ENCODE measurements around the gene CRK. TPM values are rescaled to one million over a fixed set of nuclear protein-coding genes. Genes with fewer than 3 reads are reported as not detected.
A peak's percentile ranks its signal among the peaks of the same experiment; 100 is the strongest.

CRK gene
- total and polyA plus RNA-seq, 5 donors from 2014 or later, result 15.3 to 33.0 (median 24.9) TPM

DNA sequence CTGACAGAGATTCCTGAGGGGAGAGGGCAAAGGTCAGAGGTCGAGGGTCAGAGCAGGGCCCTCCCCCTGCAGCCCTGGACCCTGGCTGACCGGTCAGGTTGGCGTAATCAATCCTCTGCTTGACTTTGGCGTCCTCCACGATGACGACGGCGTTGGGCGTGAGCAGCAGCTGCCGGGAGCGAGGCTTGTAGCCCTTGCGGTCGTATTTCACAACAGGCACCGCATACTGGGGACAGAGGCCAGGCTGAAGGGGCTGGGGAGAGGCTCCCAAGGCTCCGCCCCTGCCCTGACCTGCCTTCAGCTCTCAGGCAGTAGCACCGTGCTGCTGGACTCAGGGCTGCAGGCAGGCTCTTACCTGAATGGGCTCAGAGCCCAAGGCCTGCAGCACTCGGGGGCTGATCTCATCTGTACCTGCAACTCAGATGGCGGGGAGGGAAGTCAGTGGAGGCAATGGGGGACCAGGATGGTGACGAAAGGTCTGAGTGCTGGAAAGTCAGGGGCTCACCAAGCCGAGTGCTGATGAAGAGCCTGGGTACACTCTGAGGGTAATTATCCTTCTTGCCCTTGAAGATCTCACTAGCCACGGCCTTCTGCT lies 12.0 kb upstream of the CRK start:
- H3K4me3 Mint-ChIP-seq, result no peak overlapping the region
- ATAC-seq (ENCODE audit: low read depth in 2 of 2) (no peak), DNase-seq (no peak)
- Histone ChIP-seq H3K9me3 (ENCODE audit: control insufficient read depth in 2 of 2, low read length in 2 of 2) (no peaks in the 10 kb centered on the region), H3K4me1 (ENCODE audit: control insufficient read depth, insufficient read depth, low read length, poor library complexity, severe bottlenecking) (peaks cover 6% of the 10 kb centered on the region), H3K4me3 (ENCODE audit: low read depth, low read length) (no peak overlapping the region), H3K27me3 (ENCODE audit: control insufficient read depth, insufficient read depth, low read length) (no peaks in the 10 kb centered on the region), H3K27ac (ENCODE audit: insufficient read depth, low read length, poor library complexity, severe bottlenecking) (no peak overlapping the region), H3K36me3 (ENCODE audit: control insufficient read depth, insufficient read depth, low read length) (peaks cover 13% of the 10 kb centered on the region)
- peaks cover 11% of the 10 kb centered on the region for H3K36me3 Mint-ChIP-seq
- no peaks in the 10 kb centered on the region for H3K27me3 Mint-ChIP-seq
- peaks cover 0 to 16% (median 9%) of the 10 kb centered on the region in 4 donors for H3K4me1 Mint-ChIP-seq
- H3K27ac Mint-ChIP-seq, result no peak overlapping the region
- H3K9me3 Mint-ChIP-seq, result peaks cover 0 to 2% (median 0%) of the 10 kb centered on the region in 7 donors

DNA sequence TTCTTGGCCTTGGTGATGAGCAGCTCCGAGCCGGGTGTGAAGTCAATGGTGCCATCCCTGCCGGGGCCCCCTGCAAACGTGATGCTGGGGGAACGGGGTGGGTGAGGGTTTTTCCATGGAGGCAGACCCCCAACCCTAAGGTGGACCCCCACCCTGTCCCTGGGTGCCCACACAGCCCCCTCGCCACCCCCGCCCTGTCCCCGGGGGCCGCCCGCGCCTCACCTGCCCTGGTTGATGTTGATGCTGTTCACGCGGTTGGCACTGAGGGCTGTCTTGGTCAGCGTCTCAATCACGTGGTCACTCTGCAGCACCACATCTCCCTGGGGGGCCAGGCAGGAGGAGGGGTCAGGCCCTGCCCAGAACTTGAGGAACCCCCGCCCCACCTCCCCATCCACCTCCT lies 11.2 kb upstream of the CRK start:
- no peaks in the 10 kb centered on the region for H3K27me3 Mint-ChIP-seq
- peaks cover 0 to 2% (median 0%) of the 10 kb centered on the region in 7 donors for H3K9me3 Mint-ChIP-seq
- no peaks in the 10 kb centered on the region for H3K9me3 ChIP-seq (ENCODE audit: control insufficient read depth in 2 of 2, low read length in 2 of 2)
- H3K4me1 ChIP-seq (ENCODE audit: control insufficient read depth, insufficient read depth, low read length, poor library complexity, severe bottlenecking), result peaks cover 14% of the 10 kb centered on the region
- no peak for ATAC-seq (ENCODE audit: low read depth in 2 of 2)
- no peak overlapping the region for H3K27ac ChIP-seq (ENCODE audit: insufficient read depth, low read length, poor library complexity, severe bottlenecking)
- peaks cover 11% of the 10 kb centered on the region for H3K36me3 Mint-ChIP-seq
- peaks cover 0 to 18% (median 15%) of the 10 kb centered on the region in 4 donors for H3K4me1 Mint-ChIP-seq
- H3K4me3 Mint-ChIP-seq, result no peak overlapping the region
- no peak overlapping the region for H3K27ac Mint-ChIP-seq
- no peak for DNase-seq
- no peak overlapping the region for H3K4me3 ChIP-seq (ENCODE audit: low read depth, low read length)
- peaks cover 13% of the 10 kb centered on the region for H3K36me3 ChIP-seq (ENCODE audit: control insufficient read depth, insufficient read depth, low read length)
- no peaks in the 10 kb centered on the region for H3K27me3 ChIP-seq (ENCODE audit: control insufficient read depth, insufficient read depth, low read length)

DNA sequence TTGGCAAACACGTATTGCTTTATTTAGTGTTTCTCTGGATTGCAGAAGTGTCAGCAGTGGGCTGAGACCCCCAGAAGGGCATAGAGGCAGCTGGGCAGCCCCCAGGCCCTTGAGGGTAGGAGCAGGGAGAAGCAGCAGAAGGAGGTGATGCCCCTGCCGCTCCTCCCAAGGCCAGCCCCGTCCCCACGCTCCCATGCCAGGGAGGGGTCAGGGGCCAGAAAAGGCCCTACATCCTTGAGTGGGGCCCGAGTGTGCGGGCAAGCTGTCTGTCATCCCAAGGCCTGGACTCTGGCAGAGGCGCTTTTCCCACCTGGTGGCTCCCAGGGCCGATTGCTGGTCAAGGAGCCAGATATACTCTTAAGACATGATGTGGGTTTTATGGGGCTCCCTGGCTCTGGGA lies 8.2 kb upstream of the CRK start:
- Histone ChIP-seq H3K4me1 (ENCODE audit: control insufficient read depth, insufficient read depth, low read length, poor library complexity, severe bottlenecking) (peaks cover 25% of the 10 kb centered on the region), H3K36me3 (ENCODE audit: control insufficient read depth, insufficient read depth, low read length) (peaks cover 3% of the 10 kb centered on the region), H3K27me3 (ENCODE audit: control insufficient read depth, insufficient read depth, low read length) (peaks cover 2% of the 10 kb centered on the region), H3K4me3 (ENCODE audit: low read depth, low read length) (no peak overlapping the region), H3K9me3 (ENCODE audit: control insufficient read depth in 2 of 2, low read length in 2 of 2) (no peaks in the 10 kb centered on the region), H3K27ac (ENCODE audit: insufficient read depth, low read length, poor library complexity, severe bottlenecking) (no peak overlapping the region)
- DNase-seq, result no peak
- H3K36me3 Mint-ChIP-seq, result peaks cover 7% of the 10 kb centered on the region
- H3K4me3 Mint-ChIP-seq, result peak overlapping the region in 2 of 4 donors; percentile 66 to 70
- no peak overlapping the region for H3K27ac Mint-ChIP-seq
- peaks cover 0 to 37% (median 23%) of the 10 kb centered on the region in 4 donors for H3K4me1 Mint-ChIP-seq
- peaks cover 0 to 4% (median 0%) of the 10 kb centered on the region in 7 donors for H3K9me3 Mint-ChIP-seq
- H3K27me3 Mint-ChIP-seq, result peaks cover 4% of the 10 kb centered on the region
- no peak for ATAC-seq (ENCODE audit: low read depth in 2 of 2)

DNA sequence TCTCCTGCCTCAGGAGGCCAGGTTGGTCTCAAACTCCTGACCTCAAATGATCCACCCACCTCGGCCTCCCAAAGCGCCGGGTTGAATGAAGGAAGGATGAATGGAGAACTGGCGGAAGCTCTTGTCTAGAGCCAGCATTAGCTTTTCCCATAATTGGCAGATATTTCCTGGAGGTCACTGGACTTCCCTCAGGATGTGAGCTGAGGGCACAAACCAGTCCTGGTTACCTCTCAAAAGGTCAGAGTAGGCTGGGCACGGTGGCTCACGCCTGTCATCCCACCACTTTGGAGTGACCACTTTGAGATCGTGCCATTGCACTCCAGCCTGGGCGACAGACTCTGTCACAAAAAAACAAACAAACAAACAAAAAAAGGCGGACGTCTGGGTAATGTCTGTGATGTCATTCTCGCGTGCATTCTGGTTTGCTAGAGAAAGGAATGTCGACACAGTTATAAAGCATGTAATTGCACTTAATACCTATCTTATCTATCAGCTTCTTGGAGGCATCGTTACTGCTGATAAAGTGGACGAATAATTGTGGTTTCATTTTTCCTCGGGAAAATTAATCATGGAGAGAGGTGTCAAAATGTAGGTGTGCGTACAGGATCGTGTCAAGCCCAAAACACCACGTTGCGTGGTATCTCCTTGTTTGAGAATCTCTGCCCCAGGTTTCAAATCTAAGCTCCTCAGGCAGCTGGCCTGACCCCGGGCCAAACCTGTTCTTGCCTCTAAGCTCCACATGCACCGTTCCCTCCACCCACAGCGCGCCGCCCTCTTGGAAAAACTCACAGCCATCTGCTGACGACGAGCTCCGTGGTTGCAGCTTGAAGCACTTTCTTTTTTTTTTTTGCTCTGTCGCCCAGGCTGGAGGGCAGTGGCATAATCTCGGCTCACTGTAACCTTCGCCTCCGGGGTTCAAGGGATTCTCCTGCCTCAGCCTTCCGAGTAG lies 6.4 kb upstream of the CRK start:
- peak overlapping the region; percentile 32 for H3K4me3 ChIP-seq (ENCODE audit: low read depth, low read length)
- Mint-ChIP-seq H3K27ac (peak overlapping the region; percentile 84 to 90 (median 86)), H3K36me3 (no peaks in the 10 kb centered on the region), H3K4me3 (peak overlapping the region; percentile 70 to 87 (median 76)), H3K9me3 (peaks cover 0 to 4% (median 0%) of the 10 kb centered on the region in 7 donors), H3K27me3 (peaks cover 8% of the 10 kb centered on the region), H3K4me1 (peaks cover 0 to 40% (median 22%) of the 10 kb centered on the region in 4 donors)
- H3K27ac ChIP-seq (ENCODE audit: insufficient read depth, low read length, poor library complexity, severe bottlenecking), result peak overlapping the region; percentile 42
- ATAC-seq (ENCODE audit: low read depth in 2 of 2) (no peak), DNase-seq (no peak)
- no peaks in the 10 kb centered on the region for H3K9me3 ChIP-seq (ENCODE audit: control insufficient read depth in 2 of 2, low read length in 2 of 2)
- peaks cover 2% of the 10 kb centered on the region for H3K27me3 ChIP-seq (ENCODE audit: control insufficient read depth, insufficient read depth, low read length)
- H3K36me3 ChIP-seq (ENCODE audit: control insufficient read depth, insufficient read depth, low read length), result no peaks in the 10 kb centered on the region
- H3K4me1 ChIP-seq (ENCODE audit: control insufficient read depth, insufficient read depth, low read length, poor library complexity, severe bottlenecking), result peaks cover 25% of the 10 kb centered on the region

DNA sequence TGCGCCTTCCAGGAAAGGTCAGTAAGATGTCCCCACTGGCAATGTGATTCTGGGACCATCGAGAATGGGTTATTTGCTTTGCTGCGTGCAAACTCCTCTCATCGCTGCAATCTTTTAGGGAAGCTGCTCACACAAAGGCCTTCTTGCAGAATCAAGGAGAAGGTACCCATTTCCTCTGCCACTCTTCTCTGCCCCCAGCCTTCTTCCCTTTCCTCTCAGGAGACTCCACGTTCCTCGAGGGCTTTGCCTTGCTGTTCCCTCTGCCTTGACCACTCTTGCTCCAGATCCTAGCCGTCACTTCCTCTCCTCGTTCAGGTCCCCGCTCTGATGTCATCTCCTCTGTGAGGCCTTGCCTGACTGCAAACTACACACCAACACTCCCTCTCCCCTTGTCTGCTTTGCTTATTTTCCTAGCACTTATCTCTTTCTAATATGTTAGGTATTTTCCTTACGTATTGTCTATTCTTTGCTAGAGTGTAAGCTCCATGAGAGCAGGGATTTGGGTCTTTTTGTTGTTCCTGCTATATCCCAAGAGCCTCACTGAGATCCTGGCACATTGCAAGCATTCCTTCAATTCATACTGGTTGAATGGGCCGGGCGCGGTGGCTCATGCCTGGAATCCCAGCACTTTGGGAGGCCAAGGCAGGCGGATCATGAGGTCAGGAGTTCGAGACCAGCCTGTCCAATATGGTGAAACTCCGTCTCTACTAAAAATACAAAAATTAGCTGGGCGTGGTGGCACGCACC lies 5.3 kb upstream of the CRK start:
- Histone ChIP-seq H3K9me3 (ENCODE audit: control insufficient read depth in 2 of 2, low read length in 2 of 2) (no peaks in the 10 kb centered on the region), H3K27ac (ENCODE audit: insufficient read depth, low read length, poor library complexity, severe bottlenecking) (no peak overlapping the region), H3K27me3 (ENCODE audit: control insufficient read depth, insufficient read depth, low read length) (peaks cover 2% of the 10 kb centered on the region), H3K36me3 (ENCODE audit: control insufficient read depth, insufficient read depth, low read length) (no peaks in the 10 kb centered on the region), H3K4me1 (ENCODE audit: control insufficient read depth, insufficient read depth, low read length, poor library complexity, severe bottlenecking) (peaks cover 31% of the 10 kb centered on the region), H3K4me3 (ENCODE audit: low read depth, low read length) (no peak overlapping the region)
- Mint-ChIP-seq H3K36me3 (no peaks in the 10 kb centered on the region), H3K27me3 (peaks cover 9% of the 10 kb centered on the region), H3K9me3 (peaks cover 0 to 4% (median 0%) of the 10 kb centered on the region in 7 donors), H3K4me1 (peaks cover 4 to 49% (median 25%) of the 10 kb centered on the region in 4 donors), H3K27ac (peak overlapping the region in 2 of 3 donors; percentile 47 to 59), H3K4me3 (peak overlapping the region in 2 of 4 donors; percentile 65 to 80)
- ATAC-seq (ENCODE audit: low read depth in 2 of 2), result no peak
- no peak for DNase-seq

DNA sequence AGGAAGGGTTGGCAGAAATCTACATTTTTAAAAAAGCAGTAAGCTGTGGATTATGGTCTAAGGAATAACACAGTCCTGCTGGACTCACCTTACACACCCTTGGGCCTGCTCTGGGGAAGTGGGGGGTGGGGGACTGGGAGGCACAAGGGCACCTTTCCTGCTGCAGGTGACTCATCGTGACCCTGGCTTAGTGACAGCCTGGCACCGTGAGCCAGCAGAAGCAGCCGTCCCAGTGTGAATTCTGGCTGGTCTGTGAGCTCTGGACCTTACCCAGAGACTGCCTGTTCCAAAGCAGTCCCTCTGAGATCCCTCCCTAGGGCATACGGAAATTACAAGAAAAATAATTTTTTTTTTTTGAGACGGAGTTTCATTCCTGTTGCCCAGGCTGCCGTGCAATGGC lies 4.2 kb upstream of the CRK start:
- DNase-seq (no peak), ATAC-seq (ENCODE audit: low read depth in 2 of 2) (no peak)
- peaks cover 4 to 51% (median 26%) of the 10 kb centered on the region in 4 donors for H3K4me1 Mint-ChIP-seq
- no peak overlapping the region for H3K27ac ChIP-seq (ENCODE audit: insufficient read depth, low read length, poor library complexity, severe bottlenecking)
- peak overlapping the region in 1 of 4 donors; percentile 89 for H3K4me3 Mint-ChIP-seq
- H3K36me3 ChIP-seq (ENCODE audit: control insufficient read depth, insufficient read depth, low read length), result no peaks in the 10 kb centered on the region
- peaks cover 2% of the 10 kb centered on the region for H3K27me3 ChIP-seq (ENCODE audit: control insufficient read depth, insufficient read depth, low read length)
- H3K4me3 ChIP-seq (ENCODE audit: low read depth, low read length), result no peak overlapping the region
- H3K9me3 Mint-ChIP-seq, result peaks cover 0 to 4% (median 0%) of the 10 kb centered on the region in 7 donors
- H3K27me3 Mint-ChIP-seq, result peaks cover 9% of the 10 kb centered on the region
- H3K4me1 ChIP-seq (ENCODE audit: control insufficient read depth, insufficient read depth, low read length, poor library complexity, severe bottlenecking), result peaks cover 34% of the 10 kb centered on the region
- no peak overlapping the region for H3K27ac Mint-ChIP-seq
- H3K36me3 Mint-ChIP-seq, result no peaks in the 10 kb centered on the region
- H3K9me3 ChIP-seq (ENCODE audit: control insufficient read depth in 2 of 2, low read length in 2 of 2), result no peaks in the 10 kb centered on the region

GRCh38 chr17:1455291-1455796 lies 688 bp downstream of the CRK start:
- DNase-seq, result peak; percentile 18 to 66 (median 19)
- ATAC-seq (ENCODE audit: low read depth in 2 of 2), result no peak
- Mint-ChIP-seq H3K4me1 (peaks cover 15 to 60% (median 33%) of the 10 kb centered on the region in 4 donors), H3K4me3 (peak overlapping the region; percentile 91 to 97 (median 93)), H3K9me3 (no peaks in the 10 kb centered on the region), H3K36me3 (no peaks in the 10 kb centered on the region), H3K27ac (peak overlapping the region in 2 of 3 donors; percentile 92 to 94), H3K27me3 (peaks cover 9% of the 10 kb centered on the region)
- H3K9me3 ChIP-seq (ENCODE audit: control insufficient read depth in 2 of 2, low read length in 2 of 2), result no peaks in the 10 kb centered on the region
- peak overlapping the region; percentile 86 for H3K4me3 ChIP-seq (ENCODE audit: low read depth, low read length)
- peaks cover 30% of the 10 kb centered on the region for H3K4me1 ChIP-seq (ENCODE audit: control insufficient read depth, insufficient read depth, low read length, poor library complexity, severe bottlenecking)
- H3K27me3 ChIP-seq (ENCODE audit: control insufficient read depth, insufficient read depth, low read length), result peaks cover 2% of the 10 kb centered on the region
- H3K27ac ChIP-seq (ENCODE audit: insufficient read depth, low read length, poor library complexity, severe bottlenecking), result peak overlapping the region; percentile 93
- H3K36me3 ChIP-seq (ENCODE audit: control insufficient read depth, insufficient read depth, low read length), result peaks cover 8% of the 10 kb centered on the region

Measured in CD4-positive, CD25-positive, alpha-beta regulatory T cell (primary cell).